ENCODE data around the gene PAX3. TPM values are rescaled to one million over a fixed set of nuclear protein-coding genes. Genes with fewer than 3 reads are reported as not detected.

PAX3 gene
- total RNA-seq, 1 donor from 2014 or later: 4.6 TPM

DNA sequence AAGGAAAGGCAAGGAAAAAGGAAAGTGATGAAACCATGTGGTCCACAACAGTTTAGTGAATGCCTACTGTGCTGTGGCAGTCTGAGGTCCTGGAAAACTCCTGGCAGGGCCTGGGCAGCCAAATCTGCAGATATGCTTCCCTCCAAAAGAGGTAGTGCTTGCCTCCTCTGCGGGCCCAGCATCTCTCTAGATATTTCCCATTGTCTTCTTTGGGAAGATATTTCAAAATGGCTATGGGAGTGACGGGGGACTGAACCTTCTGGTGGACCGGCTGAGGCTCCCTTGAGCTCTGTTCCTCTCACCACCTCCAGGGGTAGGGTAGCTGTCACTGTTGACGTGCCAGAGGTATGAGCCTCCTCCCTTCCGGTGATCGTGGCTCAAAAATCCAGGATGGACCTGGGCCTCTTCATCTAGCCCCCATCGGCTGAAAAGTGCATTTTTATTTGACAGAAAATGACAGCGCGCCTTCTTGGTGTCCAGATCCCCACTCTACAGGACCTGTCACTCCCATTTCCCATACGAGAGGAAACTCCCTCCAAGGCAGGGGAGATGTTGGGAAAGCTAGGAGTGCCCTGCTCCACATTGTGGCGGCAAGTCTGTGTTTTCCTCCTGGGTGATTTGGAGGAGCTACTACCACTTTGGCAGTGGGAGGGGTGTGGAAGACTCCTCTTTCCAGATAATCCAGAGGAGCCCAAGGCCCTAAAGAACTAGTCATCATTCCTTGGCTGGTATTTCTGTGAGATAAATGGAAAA, 9.4 kb upstream of the PAX3 start:
- H3F3A ChIP-seq (ENCODE audit: low read depth): peaks cover 63% of the 10 kb centered on the region
- H3K36me3 ChIP-seq: no peaks in the 10 kb centered on the region
- no peak overlapping the region for H3K4me3 ChIP-seq
- H3K4me1 ChIP-seq: peaks cover 56% of the 10 kb centered on the region
- peak overlapping the region; percentile 98 for H3K4me3 Mint-ChIP-seq
- H3K27me3 ChIP-seq: peaks cover 100% of the 10 kb centered on the region
- no peaks in the 10 kb centered on the region for H3K36me3 Mint-ChIP-seq
- no peaks in the 10 kb centered on the region for H3K79me2 ChIP-seq (ENCODE audit: low read depth)
- H3K9me3 Mint-ChIP-seq: peaks cover 6% of the 10 kb centered on the region
- TF ChIP-seq, protein P1, sequence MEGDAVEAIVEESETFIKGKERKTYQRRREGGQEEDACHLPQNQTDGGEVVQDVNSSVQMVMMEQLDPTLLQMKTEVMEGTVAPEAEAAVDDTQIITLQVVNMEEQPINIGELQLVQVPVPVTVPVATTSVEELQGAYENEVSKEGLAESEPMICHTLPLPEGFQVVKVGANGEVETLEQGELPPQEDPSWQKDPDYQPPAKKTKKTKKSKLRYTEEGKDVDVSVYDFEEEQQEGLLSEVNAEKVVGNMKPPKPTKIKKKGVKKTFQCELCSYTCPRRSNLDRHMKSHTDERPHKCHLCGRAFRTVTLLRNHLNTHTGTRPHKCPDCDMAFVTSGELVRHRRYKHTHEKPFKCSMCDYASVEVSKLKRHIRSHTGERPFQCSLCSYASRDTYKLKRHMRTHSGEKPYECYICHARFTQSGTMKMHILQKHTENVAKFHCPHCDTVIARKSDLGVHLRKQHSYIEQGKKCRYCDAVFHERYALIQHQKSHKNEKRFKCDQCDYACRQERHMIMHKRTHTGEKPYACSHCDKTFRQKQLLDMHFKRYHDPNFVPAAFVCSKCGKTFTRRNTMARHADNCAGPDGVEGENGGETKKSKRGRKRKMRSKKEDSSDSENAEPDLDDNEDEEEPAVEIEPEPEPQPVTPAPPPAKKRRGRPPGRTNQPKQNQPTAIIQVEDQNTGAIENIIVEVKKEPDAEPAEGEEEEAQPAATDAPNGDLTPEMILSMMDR (IDR thresholded peaks at IDR 0.05): no peak
- TF ChIP-seq EZH2 (IDR thresholded peaks at IDR 0.05): no peak
- TF ChIP-seq EZH2phosphoT487 (IDR thresholded peaks at IDR 0.05): no peak
- no peak overlapping the region for H3K27ac ChIP-seq
- no peak for DNase-seq (ENCODE audit: low spot score)
- H2AFZ ChIP-seq (replicated peaks): no peak overlapping the region
- no peaks in the 10 kb centered on the region for H3K9me3 ChIP-seq (ENCODE audit: low read depth)
- H4K20me1 ChIP-seq (ENCODE audit: low read depth): peaks cover 93% of the 10 kb centered on the region
- no peak overlapping the region for H3K27ac Mint-ChIP-seq
- H3K9ac ChIP-seq: no peak overlapping the region
- peaks cover 95% of the 10 kb centered on the region for H3K27me3 Mint-ChIP-seq (ENCODE audit: insufficient read depth, low read depth)
- peaks cover 66% of the 10 kb centered on the region for H3K4me1 Mint-ChIP-seq
- no peak overlapping the region for H3K4me2 ChIP-seq

DNA sequence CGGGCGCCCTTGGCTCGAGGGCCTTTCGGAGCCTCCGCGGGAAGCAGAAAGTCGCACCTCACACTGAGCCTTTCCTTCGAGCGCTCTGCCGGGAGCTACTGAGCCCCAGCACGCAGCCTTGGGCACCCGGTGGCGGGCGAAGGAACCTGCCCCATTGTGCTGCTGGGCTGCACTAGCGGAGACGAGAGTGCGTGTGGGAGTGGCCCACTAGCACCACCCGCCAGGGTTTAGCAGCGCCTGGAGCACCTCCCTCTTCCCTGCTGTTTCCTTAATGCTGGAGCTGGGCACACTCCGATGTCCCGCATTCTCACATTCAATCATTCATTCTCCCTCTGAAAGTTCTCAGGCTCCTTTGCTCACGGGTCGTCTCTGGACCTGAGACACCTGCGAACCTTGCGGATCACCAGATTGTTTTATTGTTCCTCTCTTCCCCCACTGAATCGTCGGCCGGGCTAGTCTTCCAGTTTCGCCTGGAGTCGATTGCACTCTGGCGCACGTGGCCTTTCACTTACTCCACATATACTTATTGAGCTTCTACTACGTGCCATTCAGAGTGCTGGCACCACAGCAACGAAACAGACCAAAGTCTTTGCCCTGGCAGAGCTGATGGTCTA, 8.5 kb upstream of the PAX3 start:
- TF ChIP-seq, protein P1 (IDR thresholded peaks at IDR 0.05): no peak
- TF ChIP-seq EZH2 (IDR thresholded peaks at IDR 0.05) (peak; percentile 93), EZH2phosphoT487 (IDR thresholded peaks at IDR 0.05) (peak; percentile 57)
- Mint-ChIP-seq H3K36me3 (no peaks in the 10 kb centered on the region), H3K9me3 (peaks cover 6% of the 10 kb centered on the region), H3K4me3 (peak overlapping the region; percentile 98), H3K27me3 (ENCODE audit: insufficient read depth, low read depth) (peaks cover 96% of the 10 kb centered on the region), H3K4me1 (peaks cover 68% of the 10 kb centered on the region), H3K27ac (no peak overlapping the region)
- H3K9ac ChIP-seq: no peak overlapping the region
- no peaks in the 10 kb centered on the region for H3K9me3 ChIP-seq (ENCODE audit: low read depth)
- peaks cover 63% of the 10 kb centered on the region for H3F3A ChIP-seq (ENCODE audit: low read depth)
- no peak overlapping the region for H3K4me3 ChIP-seq
- H3K36me3 ChIP-seq: no peaks in the 10 kb centered on the region
- H3K4me2 ChIP-seq: peak overlapping the region; percentile 72
- H3K27ac ChIP-seq: no peak overlapping the region
- peaks cover 100% of the 10 kb centered on the region for H3K27me3 ChIP-seq
- H2AFZ ChIP-seq (replicated peaks): no peak overlapping the region
- H3K4me1 ChIP-seq: peaks cover 56% of the 10 kb centered on the region
- DNase-seq (ENCODE audit: low spot score): peak; percentile 74
- H3K79me2 ChIP-seq (ENCODE audit: low read depth): no peaks in the 10 kb centered on the region
- H4K20me1 ChIP-seq (ENCODE audit: low read depth): peaks cover 93% of the 10 kb centered on the region

DNA sequence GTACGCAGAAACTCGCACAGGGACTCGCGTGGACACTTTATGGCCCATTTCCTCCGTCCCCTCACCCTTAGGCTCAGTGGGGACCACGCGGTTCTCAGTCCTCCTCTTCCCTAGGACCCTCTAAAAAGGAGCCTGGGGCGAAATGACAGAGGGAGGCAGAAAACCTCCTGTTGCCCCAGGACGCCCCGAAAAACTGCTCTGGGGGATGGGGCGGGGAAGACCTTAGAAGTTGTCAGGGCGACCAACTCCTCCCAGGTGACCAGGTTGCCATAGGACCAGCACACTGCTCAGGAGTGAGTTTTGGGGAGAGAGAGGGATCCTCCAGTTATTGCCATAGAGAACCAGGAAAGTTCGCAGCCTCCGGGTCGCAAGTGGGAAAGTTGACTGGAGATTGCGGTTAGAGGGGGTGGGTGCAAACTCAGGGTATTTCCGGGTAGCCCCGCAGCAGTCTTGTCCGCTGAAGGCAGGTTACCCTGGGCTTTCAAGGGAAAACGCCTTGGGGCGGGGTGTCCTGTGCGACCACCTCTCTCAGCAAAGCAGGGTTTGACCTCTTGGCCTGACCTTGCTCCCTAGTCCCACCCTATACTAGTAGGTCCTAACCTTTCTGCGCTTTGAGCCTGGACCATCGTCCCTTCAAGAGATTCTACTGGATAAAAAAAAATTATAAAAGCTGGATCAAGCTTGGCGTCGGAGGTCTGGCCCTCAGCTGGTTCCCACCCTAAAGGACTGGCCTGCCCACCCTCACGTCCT, 7.8 kb upstream of the PAX3 start:
- H3K4me1 ChIP-seq: peaks cover 53% of the 10 kb centered on the region
- Mint-ChIP-seq H3K27ac (peak overlapping the region; percentile 46), H3K9me3 (peaks cover 6% of the 10 kb centered on the region), H3K27me3 (ENCODE audit: insufficient read depth, low read depth) (peaks cover 97% of the 10 kb centered on the region), H3K4me3 (peak overlapping the region; percentile 98), H3K36me3 (no peaks in the 10 kb centered on the region), H3K4me1 (peaks cover 68% of the 10 kb centered on the region)
- H3K27ac ChIP-seq: no peak overlapping the region
- H3K36me3 ChIP-seq: no peaks in the 10 kb centered on the region
- H3F3A ChIP-seq (ENCODE audit: low read depth): peaks cover 62% of the 10 kb centered on the region
- no peaks in the 10 kb centered on the region for H3K79me2 ChIP-seq (ENCODE audit: low read depth)
- peak overlapping the region; percentile 37 for H3K4me3 ChIP-seq
- H3K27me3 ChIP-seq: peaks cover 100% of the 10 kb centered on the region
- peak; percentile 30 for DNase-seq (ENCODE audit: low spot score)
- H2AFZ ChIP-seq (replicated peaks): no peak overlapping the region
- H4K20me1 ChIP-seq (ENCODE audit: low read depth): peaks cover 93% of the 10 kb centered on the region
- H3K9me3 ChIP-seq (ENCODE audit: low read depth): no peaks in the 10 kb centered on the region
- TF ChIP-seq EZH2phosphoT487 (IDR thresholded peaks at IDR 0.05) (no peak), EZH2 (IDR thresholded peaks at IDR 0.05) (peak; percentile 87)
- TF ChIP-seq, protein P1 (IDR thresholded peaks at IDR 0.05): no peak
- no peak overlapping the region for H3K9ac ChIP-seq
- peak overlapping the region; percentile 72 for H3K4me2 ChIP-seq

Data from neural progenitor cell (in vitro differentiated cells).